GM19328 (cell line): ENCODE measurements around the gene RNFT1.
A peak's percentile ranks its signal among the peaks of the same experiment; 100 is the strongest.
"Not testable (repeated sequence)": the region's sequence is repeated elsewhere in the genome, so short reads cannot be mapped to it uniquely, and the experiment has no call there.

Experiments
- ATAC-seq: cut with Tn5 transposase; IDR thresholded peaks from one replicate; pipeline ENCODE4 v1.9.1; 2021; ENCODE audit warnings: mild to moderate bottlenecking, moderate library complexity; ENCODE audit not compliant: unreplicated experiment

RNFT1 gene

GRCh38 chr17:59964482-59965328 lies at the start of gene RNFT1:
TSS of gene RNFT1 (minus strand) at chr17:59964740. CDS start at chr17:59964663, 77 bp downstream.
- ATAC-seq = peak; percentile 76

DNA sequence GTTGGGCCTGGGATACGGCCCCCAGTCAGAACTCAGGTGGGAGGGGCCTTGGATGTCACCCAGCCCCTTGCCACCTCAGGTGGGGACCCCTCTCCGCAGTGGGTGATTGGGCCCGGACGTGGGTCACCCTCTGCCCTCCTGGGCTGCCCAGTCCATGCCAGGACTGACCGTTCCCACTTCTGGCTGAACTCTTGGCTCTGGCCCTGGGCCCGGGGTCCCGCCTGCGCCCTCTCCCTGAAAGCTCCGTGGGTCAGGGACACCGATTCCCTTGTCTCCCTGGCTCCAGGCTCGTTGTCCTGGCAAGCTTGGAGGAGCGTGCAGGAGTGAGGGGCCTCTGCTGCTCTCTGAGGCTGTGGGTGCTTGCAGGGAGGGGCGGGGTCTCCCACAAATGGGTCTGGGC lies 44.8 kb upstream of the RNFT1 start:
- ATAC-seq = not testable (repeated sequence)

GRCh38 chr17:60008377-60008776 lies 43.8 kb upstream of the RNFT1 start:
- ATAC-seq = not testable (repeated sequence)

GRCh38 chr17:60006160-60006559 lies 41.6 kb upstream of the RNFT1 start:
- ATAC-seq = no peak

DNA sequence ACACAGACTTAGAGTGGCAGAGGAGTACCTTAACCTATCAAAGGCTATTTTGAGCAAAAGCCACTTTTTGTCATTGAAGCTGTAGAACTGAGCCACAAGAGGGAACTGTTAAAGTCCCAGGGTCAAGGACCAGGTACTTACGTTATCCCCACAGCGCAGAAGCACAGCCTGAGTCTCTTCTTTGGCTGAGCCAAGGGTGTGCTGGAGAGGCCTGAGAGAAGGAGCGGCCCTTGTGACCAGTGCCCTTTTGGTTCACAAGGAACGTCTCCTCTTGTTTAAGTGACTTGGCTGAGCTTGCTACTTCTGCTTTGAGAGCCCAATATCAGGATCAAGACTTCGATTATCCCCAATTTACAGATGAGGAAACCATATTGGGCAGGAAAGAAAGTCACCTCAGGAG lies 40.0 kb upstream of the RNFT1 start:
- not testable (repeated sequence) for ATAC-seq

DNA sequence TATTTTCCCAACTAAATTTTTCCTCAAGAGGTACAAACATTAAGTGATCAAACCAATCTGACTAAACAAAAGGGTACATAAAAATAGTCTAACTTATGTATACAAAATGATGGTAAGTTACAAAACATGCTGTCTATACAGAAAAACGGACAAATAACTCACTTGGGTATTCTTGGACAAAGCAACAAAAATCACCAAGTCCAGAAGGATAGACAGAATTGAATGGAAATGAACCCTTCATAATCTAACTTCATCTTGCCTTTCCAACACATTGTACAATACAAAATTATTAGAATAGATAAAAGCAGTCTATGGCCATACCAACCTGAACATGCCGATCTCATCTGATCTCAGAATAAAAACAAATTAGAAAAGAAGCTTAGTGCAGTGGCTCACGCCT lies 37.9 kb upstream of the RNFT1 start:
- not testable (repeated sequence) for ATAC-seq

DNA sequence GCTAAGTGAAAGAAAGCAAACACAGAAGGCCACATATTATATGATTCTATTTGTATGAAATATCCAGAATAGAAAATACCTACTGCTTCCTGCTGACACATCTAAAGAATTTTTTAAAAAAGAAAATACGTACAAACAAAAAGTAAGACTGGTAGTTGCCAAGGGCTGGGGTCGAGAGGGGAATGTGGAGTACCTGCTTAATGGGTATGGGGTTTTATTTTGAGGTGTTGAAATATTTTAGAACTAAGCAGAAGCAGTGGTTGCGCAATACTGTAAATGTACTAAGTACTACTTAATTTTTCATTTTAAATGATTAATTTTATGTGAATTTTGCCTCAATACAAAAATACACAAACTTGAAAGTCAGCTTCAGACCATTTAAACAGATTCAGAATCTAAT lies 32.1 kb upstream of the RNFT1 start:
- ATAC-seq = not testable (repeated sequence)

DNA sequence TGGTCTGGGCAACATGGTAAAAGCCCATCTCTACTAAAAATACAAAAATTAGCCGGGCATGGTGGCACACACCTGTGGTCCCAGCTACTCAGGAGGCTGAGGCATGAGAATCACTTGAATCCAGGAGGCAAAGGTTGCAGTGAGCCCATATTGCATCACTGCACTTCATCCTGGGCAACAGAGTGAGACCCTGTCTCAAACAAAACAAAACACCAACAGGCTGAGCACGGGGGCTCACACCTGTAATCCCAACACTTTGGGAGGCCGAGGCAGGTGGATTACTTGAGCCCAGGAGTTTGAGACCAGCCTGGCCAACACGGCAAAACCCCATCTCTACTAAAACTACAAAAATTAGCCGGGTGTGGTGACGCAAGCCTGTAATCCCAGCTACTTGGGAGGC lies 10.6 kb upstream of the RNFT1 start:
- ATAC-seq = not testable (repeated sequence)

- not testable (repeated sequence) for ATAC-seq
Measured at GRCh38 chr17:59973483-59973882, 8.9 kb upstream of the RNFT1 start.

DNA sequence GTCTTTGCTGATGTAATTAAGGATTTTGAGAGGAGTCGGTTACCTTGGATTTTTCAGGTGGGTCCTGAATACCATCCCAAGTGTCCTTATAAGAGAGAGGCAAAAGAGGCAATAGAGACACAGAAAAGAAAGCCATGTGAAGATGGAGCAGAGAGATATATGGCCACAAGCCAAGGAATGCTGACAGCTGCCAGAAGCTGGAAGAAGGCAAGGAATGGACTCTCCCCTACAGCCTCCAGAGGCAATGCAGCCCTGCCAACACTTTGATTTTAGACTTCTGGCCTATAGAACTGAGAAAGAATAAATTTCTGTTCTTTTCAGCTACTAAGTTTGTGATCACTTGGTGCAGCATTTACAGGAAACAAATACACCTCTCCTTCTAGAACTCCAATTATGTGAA lies 8.2 kb upstream of the RNFT1 start:
- ATAC-seq = no peak

GRCh38 chr17:59971771-59972170 lies 7.2 kb upstream of the RNFT1 start:
- ATAC-seq = not testable (repeated sequence)

- peak; percentile 41 for ATAC-seq
Measured at GRCh38 chr17:59963738-59964481, 630 bp downstream of the RNFT1 start.

GRCh38 chr17:59962739-59963318 lies 1.7 kb downstream of the RNFT1 start:
- ATAC-seq = no peak

- not testable (repeated sequence) for ATAC-seq
Measured at GRCh38 chr17:59959574-59959973, 5.0 kb downstream of the RNFT1 start.

- ATAC-seq = no peak
Measured at GRCh38 chr17:59954856-59955255, 9.7 kb downstream of the RNFT1 start.

DNA sequence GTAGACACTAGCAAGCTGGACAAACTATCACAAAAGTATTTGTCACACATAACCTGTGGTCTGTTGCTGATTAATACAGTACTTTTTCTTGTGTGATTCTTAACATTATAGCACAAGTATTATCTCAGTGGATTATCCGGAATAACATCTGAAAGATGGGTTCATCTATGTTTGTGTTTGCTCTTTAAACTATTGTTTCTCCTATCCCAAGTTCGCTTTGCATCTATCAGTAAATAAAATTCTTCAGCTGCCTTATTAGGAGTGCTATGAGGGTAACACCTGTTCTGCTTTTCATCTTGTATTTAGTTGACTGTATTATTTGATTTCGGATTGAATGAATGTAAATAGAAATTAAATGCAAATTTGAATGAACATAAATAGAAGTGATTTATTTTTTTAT lies 14.5 kb downstream of the RNFT1 start:
- no peak for ATAC-seq

DNA sequence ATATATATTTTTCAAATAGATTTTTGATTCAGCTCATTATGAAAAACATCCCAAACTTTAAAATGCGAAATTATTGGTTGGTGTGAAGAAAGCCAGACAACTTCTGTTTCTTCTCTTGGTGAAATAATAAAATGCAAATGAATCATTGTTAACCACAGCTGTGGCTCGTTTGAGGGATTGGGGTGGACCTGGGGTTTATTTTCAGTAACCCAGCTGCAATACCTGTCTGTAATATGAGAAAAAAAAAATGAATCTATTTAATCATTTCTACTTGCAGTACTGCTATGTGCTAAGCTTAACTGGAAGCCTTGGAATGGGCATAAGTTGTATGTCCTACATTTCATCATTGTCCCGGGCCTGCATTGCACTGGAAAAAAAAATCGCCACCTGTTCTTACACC lies 17.2 kb downstream of the RNFT1 start:
- not testable (repeated sequence) for ATAC-seq

DNA sequence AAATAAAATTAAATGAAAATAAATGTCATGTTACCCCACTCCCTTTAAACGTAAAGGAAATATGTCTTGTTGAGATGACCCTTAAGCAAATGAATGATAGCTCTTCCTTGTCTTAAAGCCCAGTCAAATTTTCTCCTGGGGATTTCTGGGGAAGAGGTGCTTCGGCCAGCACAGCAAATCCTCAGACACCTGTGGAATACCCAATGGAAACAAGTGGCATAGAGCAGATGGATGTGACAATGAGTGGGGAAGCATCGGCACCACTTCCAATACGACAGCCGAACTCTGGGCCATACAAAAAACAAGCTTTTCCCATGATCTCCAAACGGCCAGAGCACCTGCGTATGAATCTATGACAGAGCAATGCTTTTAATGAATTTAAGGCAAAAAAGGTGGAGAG lies 18.1 kb downstream of the RNFT1 start:
- ATAC-seq = not testable (repeated sequence)

DNA sequence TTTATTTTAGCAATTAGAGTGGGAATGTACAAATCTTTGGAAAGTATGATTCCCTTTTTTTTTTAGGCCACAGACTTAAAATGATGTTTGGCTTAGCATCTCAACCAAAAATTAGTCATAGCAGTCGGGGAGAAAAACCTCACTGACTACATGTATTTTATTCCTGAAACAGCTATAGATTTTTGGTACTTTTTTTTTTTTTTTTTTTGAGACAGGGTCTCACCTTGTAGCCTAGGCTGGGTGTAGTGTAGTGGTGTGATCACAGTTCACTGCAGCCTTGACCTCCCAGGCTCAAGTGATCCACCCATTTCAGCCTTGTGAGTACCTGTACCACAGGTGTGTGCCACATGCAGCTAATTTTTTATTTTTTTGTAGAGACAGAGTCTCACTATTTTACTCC lies 23.4 kb downstream of the RNFT1 start:
- ATAC-seq = no peak

- not testable (repeated sequence) for ATAC-seq
Measured at GRCh38 chr17:59940697-59941096, 23.8 kb downstream of the RNFT1 start.

- not testable (repeated sequence) for ATAC-seq
Measured at GRCh38 chr17:59933317-59933716, 31.2 kb downstream of the RNFT1 start.

DNA sequence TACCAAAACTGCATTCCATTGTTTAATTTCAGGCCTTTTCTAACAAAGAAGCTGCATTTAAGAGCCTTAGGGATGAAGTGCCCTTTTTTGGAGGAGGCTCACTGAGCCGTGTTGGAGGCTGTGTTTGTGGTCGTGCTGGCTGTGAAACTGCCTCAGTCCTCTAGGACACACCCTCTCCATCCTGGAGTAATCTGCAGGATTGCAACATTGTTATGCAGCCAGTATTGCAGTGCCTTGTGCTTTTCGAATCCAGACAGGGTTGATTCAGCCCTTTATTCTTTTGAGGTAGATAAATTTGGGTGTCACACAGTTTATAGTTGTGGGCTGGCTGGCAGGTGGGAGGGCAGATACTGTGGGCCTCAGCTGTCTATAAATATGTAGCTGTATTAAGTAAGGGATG lies 33.8 kb downstream of the RNFT1 start:
- ATAC-seq = not testable (repeated sequence)
